Measurements from ENCODE around the gene TAF1C.
A peak's percentile ranks its signal among the peaks of the same experiment; 100 is the strongest.
"Not testable (repeated sequence)": the region's sequence is repeated elsewhere in the genome, so short reads cannot be mapped to it uniquely, and the experiment has no call there.

The TAF1C gene

GRCh38 chr16:84186685-84187437, at the start of gene TAF1C:
Gene TAF1C, minus strand, starts transcription at chr16:84187057. Its CDS starts 2,069 bp downstream, at chr16:84184988.
- DNase-seq (ENCODE audit: low read depth): peak; percentile 94

- DNase-seq (ENCODE audit: low read depth): no peak
Measured at GRCh38 chr16:84234321-84235241, 47.7 kb upstream of the TAF1C start.

- no peak for DNase-seq (ENCODE audit: low read depth)
Measured at GRCh38 chr16:84233748-84234147, 46.9 kb upstream of the TAF1C start.

GRCh38 chr16:84232969-84233368, 46.1 kb upstream of the TAF1C start:
- no peak for DNase-seq (ENCODE audit: low read depth)

- no peak for DNase-seq (ENCODE audit: low read depth)
Measured at GRCh38 chr16:84232060-84232459, 45.2 kb upstream of the TAF1C start.

- DNase-seq (ENCODE audit: low read depth): no peak
Measured at GRCh38 chr16:84229471-84229870, 42.6 kb upstream of the TAF1C start.

- DNase-seq (ENCODE audit: low read depth): peak; percentile 84
Measured at GRCh38 chr16:84228256-84228838, 41.5 kb upstream of the TAF1C start.

- no peak for DNase-seq (ENCODE audit: low read depth)
Measured at GRCh38 chr16:84227548-84227947, 40.7 kb upstream of the TAF1C start.

GRCh38 chr16:84226026-84226425, 39.2 kb upstream of the TAF1C start:
- no peak for DNase-seq (ENCODE audit: low read depth)

- no peak for DNase-seq (ENCODE audit: low read depth)
Measured at GRCh38 chr16:84225571-84225970, 38.7 kb upstream of the TAF1C start.

- DNase-seq (ENCODE audit: low read depth): no peak
Measured at GRCh38 chr16:84225126-84225525, 38.3 kb upstream of the TAF1C start.

- DNase-seq (ENCODE audit: low read depth): no peak
Measured at GRCh38 chr16:84224554-84224953, 37.7 kb upstream of the TAF1C start.

GRCh38 chr16:84223456-84223855, 36.6 kb upstream of the TAF1C start:
- DNase-seq (ENCODE audit: low read depth): no peak

- peak; percentile 68 for DNase-seq (ENCODE audit: low read depth)
Measured at GRCh38 chr16:84220851-84221250, 34.0 kb upstream of the TAF1C start.

- DNase-seq (ENCODE audit: low read depth): no peak
Measured at GRCh38 chr16:84218956-84219355, 32.1 kb upstream of the TAF1C start.

GRCh38 chr16:84218176-84218823, 31.4 kb upstream of the TAF1C start:
- DNase-seq (ENCODE audit: low read depth): no peak

GRCh38 chr16:84216144-84216543, 29.3 kb upstream of the TAF1C start:
- DNase-seq (ENCODE audit: low read depth): not testable (repeated sequence)

GRCh38 chr16:84215531-84215930, 28.7 kb upstream of the TAF1C start:
- DNase-seq (ENCODE audit: low read depth): no peak

- DNase-seq (ENCODE audit: low read depth): no peak
Measured at GRCh38 chr16:84214451-84215066, 27.7 kb upstream of the TAF1C start.

GRCh38 chr16:84212631-84213030, 25.8 kb upstream of the TAF1C start:
- no peak for DNase-seq (ENCODE audit: low read depth)

GRCh38 chr16:84212154-84212553, 25.3 kb upstream of the TAF1C start:
- no peak for DNase-seq (ENCODE audit: low read depth)

- DNase-seq (ENCODE audit: low read depth): peak; percentile 20
Measured at GRCh38 chr16:84209989-84210388, 23.1 kb upstream of the TAF1C start.
